GM23338 (cell line): Measurements from ENCODE around the gene CCNYL1. TPM values are rescaled to one million over a fixed set of nuclear protein-coding genes. Genes with fewer than 3 reads are reported as not detected.

ENCODE experiments used
- ATAC-seq: fragments of 200-7000 bp; cut with Tn5 transposase; 3 replicates; pipeline ENCODE4 v1.9.1; 2020
- DNase-seq: peaks from one replicate; pipeline ENCODE4 v3.0.0-alpha.2; 2015; ENCODE audit warnings: low spot score
- H2AFZ ChIP-seq: fragments of 200-600 bp; sonication (generic); 2 replicates; pipeline ENCODE4 v1.8.0; 2016; ENCODE audit warnings: antibody characterized with exemption, mild to moderate bottlenecking, moderate library complexity
- H3F3A ChIP-seq: fragments of 200-600 bp; sonication (generic); replicated peaks from 2 replicates; pipeline ENCODE4 v1.8.0; 2017; ENCODE audit warnings: antibody characterized with exemption, mixed run types, low read depth
- H3K27ac ChIP-seq: fragments of 200-600 bp; sonication (generic); 2 replicates; pipeline ENCODE4 v1.6.1; 2016; ENCODE audit warnings: low read depth
- H3K27me3 ChIP-seq: fragments of 200-600 bp; sonication (generic); 2 replicates; pipeline ENCODE4 v1.8.0; 2016; ENCODE audit warnings: mild to moderate bottlenecking, mixed run types, moderate library complexity; ENCODE audit not compliant: insufficient read depth
- H3K36me3 ChIP-seq: fragments of 200-600 bp; sonication (generic); 2 replicates; pipeline ENCODE4 v1.8.0; 2016; ENCODE audit warnings: mild to moderate bottlenecking; ENCODE audit not compliant: insufficient read depth
- H3K4me1 ChIP-seq: fragments of 200-600 bp; sonication (generic); 2 replicates; pipeline ENCODE4 v1.8.0; 2016; ENCODE audit warnings: mild to moderate bottlenecking, moderate library complexity; ENCODE audit not compliant: insufficient read depth
- H3K4me2 ChIP-seq: fragments of 200-600 bp; sonication (generic); 2 replicates; pipeline ENCODE4 v1.7.1; 2017; ENCODE audit warnings: mixed run types
- H3K4me3 ChIP-seq: fragments of 200-600 bp; sonication (generic); 2 replicates; pipeline ENCODE4 v1.6.1; 2016; ENCODE audit warnings: mixed run types
- H3K79me2 ChIP-seq: fragments of 200-600 bp; sonication (generic); replicated peaks from 2 replicates; pipeline ENCODE4 v1.8.0; 2017; ENCODE audit warnings: mild to moderate bottlenecking; ENCODE audit not compliant: insufficient read depth
- H3K9me2 ChIP-seq: fragments of 200-600 bp; sonication (generic); 2 replicates; pipeline ENCODE4 v1.8.0; 2017; ENCODE audit not compliant: insufficient read depth
- H4K20me1 ChIP-seq: fragments of 200-600 bp; sonication (generic); replicated peaks from 2 replicates; pipeline ENCODE4 v1.8.0; 2017; ENCODE audit warnings: mild to moderate bottlenecking; ENCODE audit not compliant: insufficient read depth
- H3K27ac Mint-ChIP-seq: 2 replicates; pipeline ENCODE4 v1.8.0; 2020; ENCODE audit warnings: inconsistent platforms, mild to moderate bottlenecking, moderate library complexity, mixed read lengths
- H3K27me3 Mint-ChIP-seq: 3 replicates; pipeline ENCODE4 v1.8.0; 2022; ENCODE audit warnings: low read depth, mild to moderate bottlenecking, moderate library complexity, mixed read lengths, inconsistent platforms; ENCODE audit not compliant: insufficient read depth, poor library complexity
- H3K36me3 Mint-ChIP-seq: 3 replicates; pipeline ENCODE4 v1.8.0; 2021; ENCODE audit warnings: low read depth, mild to moderate bottlenecking, inconsistent platforms, moderate library complexity, mixed read lengths
- H3K4me1 Mint-ChIP-seq: 3 replicates; pipeline ENCODE4 v1.8.0; 2020; ENCODE audit warnings: mild to moderate bottlenecking, inconsistent platforms, mixed read lengths
- H3K4me3 Mint-ChIP-seq: 3 replicates; pipeline ENCODE4 v1.8.0; 2021; ENCODE audit warnings: moderate library complexity, mild to moderate bottlenecking, inconsistent platforms, mixed read lengths
- H3K9me3 Mint-ChIP-seq: 3 replicates; pipeline ENCODE4 v1.8.0; 2020; ENCODE audit warnings: moderate library complexity, mild to moderate bottlenecking, inconsistent platforms, mixed read lengths
- CREB1 ChIP-seq: fragments of 250-450 bp; sonication (Bioruptor Pico); IDR thresholded peaks from 2 replicates; pipeline ENCODE4 v1.5.0; 2020; ENCODE audit warnings: low read depth, mild to moderate bottlenecking, moderate library complexity
- CTCF ChIP-seq, 2 experiments: fragments of 200-600 bp in 1 of 2; sonication (generic) in 1 of 2; conservative IDR thresholded peaks; 2 replicates each; pipeline versions ENCODE4 v1.5.1 to v1.6.1; 2016 to 2017; ENCODE audit warnings: antibody characterized with exemption in 2 of 2, low read depth in 2 of 2, mild to moderate bottlenecking in 2 of 2, moderate library complexity in 1 of 2
- ETS1 ChIP-seq: IDR thresholded peaks from 2 replicates; pipeline ENCODE4 v1.6.1; 2016; ENCODE audit warnings: antibody characterized with exemption
- EZH2 ChIP-seq: fragments of 200-600 bp; sonication (generic); IDR thresholded peaks from one replicate; pipeline ENCODE4 v1.8.0; 2017; ENCODE audit warnings: antibody characterized with exemption, mild to moderate bottlenecking, low read depth; ENCODE audit not compliant: unreplicated experiment
- EZH2phosphoT487 ChIP-seq: fragments of 200-600 bp; sonication (generic); IDR thresholded peaks from one replicate; pipeline ENCODE4 v1.8.1; 2018; ENCODE audit warnings: antibody characterized with exemption; ENCODE audit not compliant: unreplicated experiment
- JUNB ChIP-seq: IDR thresholded peaks from one replicate; pipeline ENCODE4 v1.6.1; 2016; ENCODE audit warnings: antibody characterized with exemption; ENCODE audit not compliant: unreplicated experiment
- NANOG ChIP-seq: IDR thresholded peaks from 2 replicates; pipeline ENCODE4 v1.6.1; 2016; ENCODE audit warnings: antibody characterized with exemption, borderline replicate concordance
- POLR2AphosphoS5 ChIP-seq: IDR thresholded peaks from 2 replicates; pipeline ENCODE4 v1.6.1; 2016; ENCODE audit warnings: antibody characterized with exemption, low read depth
- REST ChIP-seq: IDR thresholded peaks from one replicate; pipeline ENCODE4 v1.6.1; 2018; ENCODE audit warnings: antibody characterized with exemption; ENCODE audit not compliant: unreplicated experiment
- STAT1 ChIP-seq: IDR thresholded peaks from one replicate; pipeline ENCODE4 v1.6.1; 2016; ENCODE audit warnings: antibody characterized with exemption; ENCODE audit not compliant: unreplicated experiment
- ZNF114 ChIP-seq: fragments of 250-450 bp; sonication (Bioruptor Pico); IDR thresholded peaks from 2 replicates; pipeline ENCODE4 v1.5.0; 2020; ENCODE audit warnings: mild to moderate bottlenecking, moderate library complexity
- ZNF331 ChIP-seq: fragments of 250-450 bp; sonication (Bioruptor Pico); IDR thresholded peaks from 2 replicates; pipeline ENCODE4 v1.5.0; 2020; ENCODE audit warnings: low read depth, mild to moderate bottlenecking, moderate library complexity
- ZNF462 ChIP-seq: fragments of 250-450 bp; sonication (Bioruptor Pico); IDR thresholded peaks from 2 replicates; pipeline ENCODE4 v1.5.0; 2020; ENCODE audit warnings: mild to moderate bottlenecking, moderate library complexity
- polyA plus RNA-seq: library from polyadenylated mRNA; unstranded; fragments of >200 nt; fragmentation: Nextera tagmentation; extraction: Ambion mirVana; gene quantifications from 2 replicates; pipeline ENCODE4 v1.2.1, GENCODE V29; 2016
- total RNA-seq: library from RNA; depleted of rRNA; stranded (reverse); fragments of >200 nt; shearing (Covaris generic); gene quantifications from 2 replicates; pipeline ENCODE4 v1.2.3, GENCODE V29; 2014

The CCNYL1 gene
- total and polyA plus RNA-seq, 2 experiments from 2014 or later: 19.6 to 32.1 TPM

GRCh38 chr2:207693641-207694249 lies 17.7 kb upstream of the CCNYL1 start:
- H3K4me2 ChIP-seq: no peak overlapping the region
- H3K9me3 Mint-ChIP-seq: no peaks in the 10 kb centered on the region
- no peaks in the 10 kb centered on the region for H3K4me1 ChIP-seq
- H3K36me3 Mint-ChIP-seq: no peaks in the 10 kb centered on the region
- no peak overlapping the region for H3K4me3 Mint-ChIP-seq
- no peak for ATAC-seq
- H3K36me3 ChIP-seq: no peaks in the 10 kb centered on the region
- DNase-seq: no peak
- H3K9me2 ChIP-seq: no peaks in the 10 kb centered on the region
- TF ChIP-seq REST (no peak), POLR2AphosphoS5 (no peak), CTCF (conservative IDR thresholded peaks at IDR 0.05; ENCODE audit: low read depth in 2 of 2) (no peak), EZH2phosphoT487 (no peak), ZNF331 (no peak), EZH2 (no peak), ZNF114 (CRISPR knock-in tag) (no peak), STAT1 (no peak), ZNF462 (no peak), CREB1 (CRISPR knock-in tag) (no peak), ETS1 (no peak), JUNB (no peak), NANOG (no peak)
- no peaks in the 10 kb centered on the region for H3K79me2 ChIP-seq
- H4K20me1 ChIP-seq: no peaks in the 10 kb centered on the region
- H3K4me1 Mint-ChIP-seq: peaks cover 3% of the 10 kb centered on the region; the same call in 1 of the 3 replicates
- no peak overlapping the region; the same call in 1 of the 2 replicates for H2AFZ ChIP-seq
- peaks cover 3% of the 10 kb centered on the region for H3K27me3 Mint-ChIP-seq
- no peaks in the 10 kb centered on the region for H3K27me3 ChIP-seq
- H3K27ac Mint-ChIP-seq: no peak overlapping the region; the same call in 1 of the 2 replicates
- no peak overlapping the region for H3K27ac ChIP-seq
- no peak overlapping the region for H3K4me3 ChIP-seq
- H3F3A ChIP-seq: 0 out of 2 replicates have a peak, but pooled peaks cover under 1% of the 10 kb centered on the region
